Fibroblast of the aortic adventitia (primary cell): ENCODE data around the gene GTF3C6. TPM values are rescaled to one million over a fixed set of nuclear protein-coding genes. Genes with fewer than 3 reads are reported as not detected.
"Not testable (repeated sequence)": the region's sequence is repeated elsewhere in the genome, so short reads cannot be mapped to it uniquely, and the experiment has no call there.

Experiments used
- DNase-seq: peaks from one replicate; pipeline ENCODE4 v3.0.0-alpha.2; 2010; ENCODE audit warnings: low read depth
- H3K4me3 ChIP-seq: 2 replicates; pipeline ENCODE4 v1.5.1; 2011; ENCODE audit warnings: low read depth, mild to moderate bottlenecking, control low read depth, low read length, moderate library complexity
- total RNA-seq: library from RNA; depleted of rRNA; stranded (reverse); fragments of >200 nt; gene quantifications from 2 replicates; pipeline ENCODE4 v1.2.3, GENCODE V29; 2012; ENCODE audit warnings: low replicate concordance
- TF ChIP-seq, protein P1 (sequence below): IDR thresholded peaks from 2 replicates; pipeline ENCODE4 v1.5.1; 2011; ENCODE audit warnings: mild to moderate bottlenecking, low read length, control low read depth, inconsistent platforms; ENCODE audit not compliant: insufficient read depth

GTF3C6 gene
- total RNA-seq, 1 donor = 77.0 TPM

GRCh38 chr6:110996691-110997090, 38.2 kb downstream of the GTF3C6 start:
- no peak for DNase-seq
- TF ChIP-seq, protein P1, sequence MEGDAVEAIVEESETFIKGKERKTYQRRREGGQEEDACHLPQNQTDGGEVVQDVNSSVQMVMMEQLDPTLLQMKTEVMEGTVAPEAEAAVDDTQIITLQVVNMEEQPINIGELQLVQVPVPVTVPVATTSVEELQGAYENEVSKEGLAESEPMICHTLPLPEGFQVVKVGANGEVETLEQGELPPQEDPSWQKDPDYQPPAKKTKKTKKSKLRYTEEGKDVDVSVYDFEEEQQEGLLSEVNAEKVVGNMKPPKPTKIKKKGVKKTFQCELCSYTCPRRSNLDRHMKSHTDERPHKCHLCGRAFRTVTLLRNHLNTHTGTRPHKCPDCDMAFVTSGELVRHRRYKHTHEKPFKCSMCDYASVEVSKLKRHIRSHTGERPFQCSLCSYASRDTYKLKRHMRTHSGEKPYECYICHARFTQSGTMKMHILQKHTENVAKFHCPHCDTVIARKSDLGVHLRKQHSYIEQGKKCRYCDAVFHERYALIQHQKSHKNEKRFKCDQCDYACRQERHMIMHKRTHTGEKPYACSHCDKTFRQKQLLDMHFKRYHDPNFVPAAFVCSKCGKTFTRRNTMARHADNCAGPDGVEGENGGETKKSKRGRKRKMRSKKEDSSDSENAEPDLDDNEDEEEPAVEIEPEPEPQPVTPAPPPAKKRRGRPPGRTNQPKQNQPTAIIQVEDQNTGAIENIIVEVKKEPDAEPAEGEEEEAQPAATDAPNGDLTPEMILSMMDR = no peak

DNA sequence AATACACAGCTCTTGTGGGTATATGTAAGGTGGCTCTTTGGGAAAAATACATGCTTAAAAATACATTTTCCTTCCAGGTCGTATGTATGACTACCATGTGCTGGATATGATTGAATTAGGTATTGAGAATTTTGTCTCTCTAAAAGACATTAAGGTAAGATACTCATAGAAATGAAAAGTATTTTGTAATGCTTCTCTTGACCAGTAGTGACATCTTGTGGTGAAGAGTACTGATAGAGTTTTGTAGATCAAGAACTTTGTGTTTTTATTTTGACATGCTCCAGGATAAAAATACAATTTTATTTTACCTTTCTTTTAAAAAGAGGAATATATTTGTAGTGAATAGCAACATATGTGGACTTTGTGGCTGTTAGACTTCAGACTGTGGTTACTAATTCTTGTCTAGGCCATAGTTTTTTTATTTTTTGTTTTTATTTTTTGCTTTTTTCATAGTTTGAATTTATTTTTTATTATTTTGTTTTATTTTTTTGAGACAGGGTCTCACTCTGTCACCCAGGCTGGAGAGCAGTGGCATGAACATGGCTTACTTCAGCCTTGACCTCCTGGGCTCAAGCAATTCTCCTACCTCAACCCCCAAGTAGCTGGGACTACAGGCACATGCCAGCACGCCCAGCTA, 41.2 kb downstream of the GTF3C6 start:
- H3K4me3 ChIP-seq = no peak overlapping the region
- peak; percentile 63 for DNase-seq
- TF ChIP-seq, protein P1 = peak; percentile 32

More at GRCh38 chr6:110996691-110997090, 38.2 kb downstream of the GTF3C6 start:
- H3K4me3 ChIP-seq = no peak overlapping the region

- TF ChIP-seq, protein P1 = no peak
- DNase-seq = no peak
- no peak overlapping the region for H3K4me3 ChIP-seq
Observed at GRCh38 chr6:111002350-111002749, 43.8 kb downstream of the GTF3C6 start.

GRCh38 chr6:111011360-111012142, 53.0 kb downstream of the GTF3C6 start:
- peak; percentile 67 for DNase-seq
- no peak overlapping the region for H3K4me3 ChIP-seq
- TF ChIP-seq, protein P1 = peak; percentile 69

- H3K4me3 ChIP-seq = no peak overlapping the region
- TF ChIP-seq, protein P1 = no peak
- DNase-seq = no peak
Observed at GRCh38 chr6:111012143-111012452, 53.6 kb downstream of the GTF3C6 start.

- not testable (repeated sequence) for DNase-seq, H3K4me3 ChIP-seq
Observed at GRCh38 chr6:111012520-111012919, 54.0 kb downstream of the GTF3C6 start.

DNA sequence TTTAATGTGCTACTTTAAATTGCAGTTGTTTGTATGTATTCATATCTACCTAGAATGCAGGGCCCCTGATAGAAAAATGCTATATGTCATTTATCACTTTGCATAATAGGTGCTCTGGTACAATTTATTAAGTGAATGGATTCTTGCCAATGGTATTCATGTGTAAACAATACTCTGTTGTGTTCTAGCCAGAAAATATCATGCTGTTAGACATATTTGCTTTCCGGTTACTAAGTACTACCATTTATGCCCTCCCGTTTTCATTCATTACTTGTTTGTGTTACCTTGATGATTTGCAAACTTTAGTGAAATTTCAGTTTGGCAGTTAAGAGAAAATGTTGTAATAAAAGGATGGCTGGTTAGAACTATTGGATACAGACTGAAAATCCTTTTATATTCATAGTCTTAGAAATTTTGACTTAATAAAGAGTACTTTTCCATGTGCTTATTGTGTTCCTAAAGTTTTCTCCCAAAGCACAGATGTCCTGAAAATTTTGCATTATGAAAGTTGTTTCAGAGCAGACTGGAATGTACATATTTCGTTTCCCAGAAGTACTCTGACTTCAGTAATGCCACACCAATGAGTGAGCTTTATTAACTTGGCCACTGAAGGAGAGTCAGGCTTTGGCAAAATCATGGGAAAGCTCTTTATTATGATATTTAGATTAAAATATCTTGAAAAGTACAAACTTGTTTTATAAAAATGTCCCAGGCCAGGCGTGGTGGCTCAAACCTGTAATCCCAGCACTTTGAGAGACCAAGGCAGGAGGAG, 54.8 kb downstream of the GTF3C6 start:
- TF ChIP-seq, protein P1 = no peak
- DNase-seq = peak; percentile 32
- no peak overlapping the region for H3K4me3 ChIP-seq
